SH-SY5Y (cell line): ENCODE results near the gene TACC2.

Source experiments
- GATA2 ChIP-seq: IDR thresholded peaks from 2 replicates; pipeline ENCODE4 v1.6.1; 2011; ENCODE audit warnings: mild to moderate bottlenecking, low read depth, low read length
- GATA3 ChIP-seq: IDR thresholded peaks from 2 replicates; pipeline ENCODE4 v1.6.1; 2011; ENCODE audit warnings: low read depth, mild to moderate bottlenecking, low read length, moderate library complexity

DNA sequence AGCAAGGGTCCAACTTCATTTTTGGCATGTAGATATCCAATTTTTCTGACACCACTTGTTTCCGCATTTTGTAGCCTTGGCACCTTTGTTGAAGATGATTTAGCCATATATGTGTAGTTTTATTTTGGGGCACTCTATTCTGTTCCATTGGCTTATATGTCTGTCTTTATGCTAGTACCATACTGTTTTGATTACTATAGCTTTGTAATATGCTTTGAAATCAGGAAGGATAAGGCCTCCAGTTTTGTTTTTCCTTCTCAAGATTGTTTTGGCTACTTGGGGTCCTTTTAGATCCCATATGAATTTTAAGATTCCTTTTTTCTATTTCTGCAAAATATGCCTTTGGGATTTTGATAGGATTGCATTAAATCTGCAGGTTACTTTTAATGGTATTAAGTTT lies 272.6 kb downstream of the TACC2 start:
- TF ChIP-seq GATA2: no peak
- TF ChIP-seq GATA3: no peak
